Measurements from ENCODE around the gene C3orf18.

- no peak for TF ChIP-seq CTCF (IDR thresholded peaks at IDR 0.05; ENCODE audit: poor library complexity)
- TF ChIP-seq EZH2 (IDR thresholded peaks at IDR 0.05; ENCODE audit: borderline replicate concordance) = no peak
These were observed 33.6 kb downstream of the C3orf18 start for GRCh38 chr3:50533807-50534461.
